GM12892 (cell line): ENCODE measurements around the gene IGF1R.

Experiments used
- DNase-seq: peaks from one replicate; pipeline ENCODE4 v3.0.0; 2011; ENCODE audit not compliant: insufficient read length
- FAIRE-seq: peaks from 2 replicates; lab custom pipeline; 2011; peaks lifted over from hg19 to GRCh38; lab: Jason Lieb, UNC
- POLR2A ChIP-seq: IDR thresholded peaks from 2 replicates; pipeline ENCODE4 v1.6.1; 2011; ENCODE audit warnings: low read depth, low read length, control low read depth
- POLR2AphosphoS5 ChIP-seq: IDR thresholded peaks from 2 replicates; pipeline ENCODE4 v1.6.1; 2011; ENCODE audit warnings: low read depth, low read length, control low read depth
- TAF1 ChIP-seq: IDR thresholded peaks from 2 replicates; pipeline ENCODE4 v1.6.1; 2011; ENCODE audit warnings: low read depth, mild to moderate bottlenecking, control low read depth, low read length, borderline replicate concordance

The IGF1R gene

GRCh38 chr15:98737721-98738120 is 89.4 kb downstream of the IGF1R start:
- TF ChIP-seq POLR2AphosphoS5 (no peak), TAF1 (no peak), POLR2A (no peak)

GRCh38 chr15:98738689-98739401 is 90.5 kb downstream of the IGF1R start:
- DNase-seq: no peak
- FAIRE-seq: no peak
- TF ChIP-seq TAF1 (no peak), POLR2AphosphoS5 (no peak), POLR2A (no peak)

More at GRCh38 chr15:98737721-98738120, 89.4 kb downstream of the IGF1R start:
- FAIRE-seq (no peak), DNase-seq (no peak)

- FAIRE-seq: no peak
- TF ChIP-seq TAF1: no peak
Observed at GRCh38 chr15:98740295-98740694, 92.0 kb downstream of the IGF1R start.

GRCh38 chr15:98740963-98741362 is 92.6 kb downstream of the IGF1R start:
- TF ChIP-seq POLR2A (no peak), TAF1 (no peak), POLR2AphosphoS5 (no peak)
- FAIRE-seq (no peak), DNase-seq (no peak)

More at GRCh38 chr15:98740295-98740694, 92.0 kb downstream of the IGF1R start:
- no peak for DNase-seq

- TF ChIP-seq TAF1 (no peak), POLR2AphosphoS5 (no peak), POLR2A (no peak)
- FAIRE-seq (no peak), DNase-seq (no peak)
Observed at GRCh38 chr15:98743177-98743576, 94.8 kb downstream of the IGF1R start.

GRCh38 chr15:98744506-98744905 is 96.2 kb downstream of the IGF1R start:
- DNase-seq (no peak), FAIRE-seq (no peak)
- no peak for TF ChIP-seq POLR2AphosphoS5
- TF ChIP-seq TAF1: no peak
- no peak for TF ChIP-seq POLR2A

- FAIRE-seq: no peak
- TF ChIP-seq TAF1 (no peak), POLR2A (no peak), POLR2AphosphoS5 (no peak)
- no peak for DNase-seq
Observed at GRCh38 chr15:98745179-98745578, 96.8 kb downstream of the IGF1R start.

- TF ChIP-seq POLR2A: no peak
- no peak for TF ChIP-seq POLR2AphosphoS5
- FAIRE-seq (no peak), DNase-seq (no peak)
Observed at GRCh38 chr15:98745650-98746374, 97.5 kb downstream of the IGF1R start.

- no peak for DNase-seq
Observed at GRCh38 chr15:98746375-98747155, 98.2 kb downstream of the IGF1R start.

GRCh38 chr15:98751767-98752166 is 103.4 kb downstream of the IGF1R start:
- FAIRE-seq (no peak), DNase-seq (no peak)
- no peak for TF ChIP-seq TAF1
- TF ChIP-seq POLR2A: no peak

More at GRCh38 chr15:98746375-98747155, 98.2 kb downstream of the IGF1R start:
- no peak for FAIRE-seq
- TF ChIP-seq TAF1: no peak
- TF ChIP-seq POLR2A: no peak
- no peak for TF ChIP-seq POLR2AphosphoS5

- TF ChIP-seq POLR2A (no peak), TAF1 (no peak), POLR2AphosphoS5 (no peak)
- no peak for DNase-seq
- FAIRE-seq: no peak
Observed at GRCh38 chr15:98753726-98754656, 105.7 kb downstream of the IGF1R start.
